OCI-LY7 (cell line): ENCODE data around the gene PILRA. TPM values are rescaled to one million over a fixed set of nuclear protein-coding genes. Genes with fewer than 3 reads are reported as not detected.

Experiments used
- BruUV-seq: library from RNA; stranded (reverse); fragments of 400-500 nt; replicated peaks from 2 replicates; lab custom pipeline; 2021; lab: Mats Ljungman, UMichigan
- CTCF ChIA-PET: fragments of 300-600 bp; sonication (Branson Sonifier 250); formaldehyde crosslinking; loops from one replicate; lab custom pipeline; 2022; ENCODE audit warnings: antibody characterized with exemption; ENCODE audit not compliant: unreplicated experiment; lab: Charles Lee
- POLR2A ChIA-PET: fragments of 300-600 bp; sonication (Branson Sonifier 250); formaldehyde crosslinking; loops from one replicate; lab custom pipeline; 2022; ENCODE audit warnings: antibody characterized with exemption; lab: Charles Lee
- DNase-seq: peaks from one replicate; pipeline ENCODE4 v3.0.0-alpha.2; 2015; ENCODE audit warnings: low spot score
- H2AFZ ChIP-seq: fragments of 200-600 bp; sonication (generic), shearing (Covaris generic); 2 replicates; pipeline ENCODE4 v1.6.1; 2014; ENCODE audit warnings: mild to moderate bottlenecking, antibody characterized with exemption, low read length, moderate library complexity
- H3K27ac ChIP-seq: fragments of 200-600 bp; sonication (generic); 2 replicates; pipeline ENCODE4 v1.5.1; 2014; ENCODE audit warnings: mixed run types, low read depth, mild to moderate bottlenecking, moderate library complexity, low read length, inconsistent platforms; ENCODE audit not compliant: poor library complexity, severe bottlenecking
- H3K36me3 ChIP-seq: fragments of 200-600 bp; sonication (generic); 2 replicates; pipeline ENCODE4 v1.6.1; 2014; ENCODE audit warnings: mild to moderate bottlenecking, antibody characterized with exemption, low read length, moderate library complexity, mixed read lengths; ENCODE audit not compliant: insufficient read depth
- H3K4me1 ChIP-seq: fragments of 200-600 bp; sonication (generic); 2 replicates; pipeline ENCODE4 v1.5.1; 2014; ENCODE audit warnings: mild to moderate bottlenecking, low read length; ENCODE audit not compliant: insufficient read depth, poor library complexity, severe bottlenecking
- H3K4me2 ChIP-seq: fragments of 200-600 bp; sonication (generic); 2 replicates; pipeline ENCODE4 v1.6.1; 2014; ENCODE audit warnings: mild to moderate bottlenecking, low read length
- H3K4me3 ChIP-seq: fragments of 200-600 bp; sonication (generic); 2 replicates; pipeline ENCODE4 v1.5.1; 2014; ENCODE audit warnings: mild to moderate bottlenecking, low read depth, low read length; ENCODE audit not compliant: poor library complexity, severe bottlenecking
- H3K79me2 ChIP-seq: fragments of 200-600 bp; sonication (generic); 2 replicates; pipeline ENCODE4 v1.6.1; 2016; ENCODE audit warnings: low read depth, mild to moderate bottlenecking, low read length, moderate library complexity, mixed read lengths; ENCODE audit not compliant: insufficient read depth
- H3K9me2 ChIP-seq: fragments of 200-600 bp; sonication (generic); 2 replicates; pipeline ENCODE4 v1.6.1; 2016; ENCODE audit warnings: mild to moderate bottlenecking, low read length, mixed read lengths; ENCODE audit not compliant: insufficient read depth
- H3K9me3 ChIP-seq: fragments of 200-600 bp; sonication (generic); 2 replicates; pipeline ENCODE4 v1.6.1; 2014; ENCODE audit warnings: mild to moderate bottlenecking, mixed run types, low read length, mixed read lengths
- H4K20me1 ChIP-seq: fragments of 200-600 bp; sonication (generic); 2 replicates; pipeline ENCODE4 v1.6.1; 2014; ENCODE audit warnings: mild to moderate bottlenecking, antibody characterized with exemption, low read length, moderate library complexity, mixed read lengths; ENCODE audit not compliant: insufficient read depth
- CTCF ChIP-seq: fragments of 200-600 bp; sonication (generic); conservative IDR thresholded peaks from 2 replicates; pipeline ENCODE4 v1.5.1; 2014; ENCODE audit warnings: mild to moderate bottlenecking, antibody characterized with exemption, low read length, moderate library complexity, mixed read lengths
- EZH2phosphoT487 ChIP-seq: fragments of 200-600 bp; sonication (generic); IDR thresholded peaks from 2 replicates; pipeline ENCODE4 v1.6.1; 2018; ENCODE audit warnings: low read depth, borderline replicate concordance, mild to moderate bottlenecking, mixed run types, antibody characterized with exemption, low read length, moderate library complexity, mixed read lengths
- intact Hi-C: fragments of 100-400 bp; cut with micrococcal nuclease; formaldehyde crosslinking; loops from one replicate; pipeline ENCODE4 v1.10.0; 2022; ENCODE audit not compliant: unreplicated experiment
- total RNA-seq, 2 experiments: library from RNA; depleted of rRNA in 1 of 2; stranded (reverse); fragments of >200 nt in 1 of 2; shearing (Covaris generic) in 1 of 2; gene quantifications; 2 replicates each; pipeline ENCODE4 v1.2.3, GENCODE V29; 2014 to 2022

The PILRA gene
- total RNA-seq, 2 experiments from 2014 or later = 8.0 to 16.0 TPM

- intact Hi-C loops = no loop called here
- TF ChIP-seq CTCF (no peak), EZH2phosphoT487 (no peak)
- H3K36me3 ChIP-seq = no peaks in the 10 kb centered on the region
- no peak overlapping the region for H2AFZ ChIP-seq
- no peaks in the 10 kb centered on the region for H3K79me2 ChIP-seq
- H3K4me3 ChIP-seq = no peak overlapping the region
- ChIA-PET CTCF (no interaction called here), POLR2A (interaction anchor here (1.2 to 1.3 kb wide), 2 partner anchors 14 to 30 kb away, joined by 3 to 4 read pairs; no protein-coding TSS in a partner anchor)
- BruUV-seq = no TSS peak
- H3K9me2 ChIP-seq = no peaks in the 10 kb centered on the region
- DNase-seq = no peak
- no peaks in the 10 kb centered on the region for H3K9me3 ChIP-seq
- H3K4me2 ChIP-seq = no peak overlapping the region
- H3K27ac ChIP-seq = no peak overlapping the region
- H3K4me1 ChIP-seq = peaks cover 17% of the 10 kb centered on the region
- no peaks in the 10 kb centered on the region for H4K20me1 ChIP-seq
Measured at GRCh38 chr7:100402241-100402640, 29.0 kb downstream of the PILRA start.

GRCh38 chr7:100406767-100407166, 33.5 kb downstream of the PILRA start:
- BruUV-seq = no TSS peak
- Histone ChIP-seq H3K9me2 (no peaks in the 10 kb centered on the region), H3K36me3 (no peaks in the 10 kb centered on the region), H3K4me3 (no peak overlapping the region), H3K79me2 (no peaks in the 10 kb centered on the region), H4K20me1 (no peaks in the 10 kb centered on the region), H3K4me1 (peaks cover 33% of the 10 kb centered on the region), H3K4me2 (peak overlapping the region; percentile 45), H3K27ac (no peak overlapping the region), H2AFZ (peak overlapping the region; percentile 32; the same call in 1 of the 2 replicates), H3K9me3 (no peaks in the 10 kb centered on the region)
- DNase-seq = no peak
- ChIA-PET POLR2A (interaction anchor here (0.6 kb wide), 1 partner anchor 46 kb away, joined by 3 read pairs; no protein-coding TSS in a partner anchor), CTCF (interaction anchor here (1.2 to 1.5 kb wide), 2 partner anchors 16 to 32 kb away, joined by 3 to 4 read pairs; no protein-coding TSS in a partner anchor)
- TF ChIP-seq CTCF = no peak
- no peak for TF ChIP-seq EZH2phosphoT487
- intact Hi-C loops = loop anchor here (1.0 to 2.0 kb wide), 3 partner anchors 32 to 274 kb away; no protein-coding TSS in a partner anchor
